Measurements from ENCODE around the gene RAB9A.

DNA sequence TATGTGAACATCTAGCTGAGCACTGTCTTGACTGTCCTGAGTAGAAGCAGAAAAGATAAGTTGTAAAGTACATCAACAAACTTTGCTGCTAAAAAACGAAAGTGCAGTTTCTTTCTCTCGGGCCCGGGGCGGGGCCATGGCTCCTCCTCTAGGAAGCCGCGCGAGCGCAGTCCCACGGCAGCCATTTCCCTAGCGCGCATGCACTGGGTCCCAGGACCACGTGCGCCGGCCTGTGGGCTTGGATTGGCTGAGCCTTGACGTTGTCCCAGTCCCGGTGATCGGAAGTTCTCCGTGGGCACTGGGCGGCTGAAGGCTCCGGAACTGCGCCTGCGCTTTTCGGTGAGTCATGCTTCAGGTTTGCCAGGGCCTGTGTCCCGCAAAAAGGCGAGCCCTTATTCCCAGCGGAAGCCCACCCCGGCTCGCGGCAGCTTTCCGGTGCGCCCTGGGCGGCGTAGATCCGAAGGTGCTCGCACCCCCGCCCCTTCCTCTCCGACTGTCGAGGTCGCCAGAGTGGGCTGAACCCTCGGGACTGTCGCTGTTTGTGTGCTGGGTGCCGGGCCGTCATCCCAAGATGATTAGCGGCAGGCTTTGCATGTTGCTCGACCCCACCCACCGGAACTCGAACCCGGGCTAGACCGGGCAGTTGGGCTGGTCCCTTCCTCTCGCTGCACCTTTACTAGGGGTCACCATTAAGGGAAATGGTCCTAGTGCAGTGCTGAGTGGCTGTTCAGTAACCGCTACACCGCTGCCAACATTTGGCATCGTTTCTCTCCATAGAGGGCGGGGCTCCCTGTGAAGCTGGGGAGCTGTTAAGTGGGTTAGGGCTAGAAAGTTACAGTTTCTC is 35.9 kb upstream of the RAB9A start, which contains the start of gene TCEANC:
- TF ChIP-seq ELF4 (CRISPR knock-in tag; IDR thresholded peaks at IDR 0.05; ENCODE audit: low read depth) (no peak), CREB1 (CRISPR knock-in tag; IDR thresholded peaks at IDR 0.05) (no peak), GABPB1 (CRISPR knock-in tag; IDR thresholded peaks at IDR 0.05) (no peak; the same call in 1 of the 2 replicates), MAX (CRISPR knock-in tag; IDR thresholded peaks at IDR 0.05) (peak; percentile 69; the same call in 1 of the 2 replicates), CTCF (IDR thresholded peaks at IDR 0.05) (no peak), ZNF532 (CRISPR knock-in tag; IDR thresholded peaks at IDR 0.05; ENCODE audit: borderline replicate concordance) (no peak), ZNF416 (CRISPR knock-in tag; IDR thresholded peaks at IDR 0.05) (no peak), CBFB (CRISPR knock-in tag; IDR thresholded peaks at IDR 0.05; ENCODE audit: low read depth) (no peak), ZNF138 (CRISPR knock-in tag; conservative IDR thresholded peaks at IDR 0.05) (no peak), ESRRA (CRISPR knock-in tag; IDR thresholded peaks at IDR 0.05; ENCODE audit: borderline replicate concordance) (no peak), NR2C2 (CRISPR knock-in tag; IDR thresholded peaks at IDR 0.05) (no peak)
- TF ChIP-seq, protein P1, sequence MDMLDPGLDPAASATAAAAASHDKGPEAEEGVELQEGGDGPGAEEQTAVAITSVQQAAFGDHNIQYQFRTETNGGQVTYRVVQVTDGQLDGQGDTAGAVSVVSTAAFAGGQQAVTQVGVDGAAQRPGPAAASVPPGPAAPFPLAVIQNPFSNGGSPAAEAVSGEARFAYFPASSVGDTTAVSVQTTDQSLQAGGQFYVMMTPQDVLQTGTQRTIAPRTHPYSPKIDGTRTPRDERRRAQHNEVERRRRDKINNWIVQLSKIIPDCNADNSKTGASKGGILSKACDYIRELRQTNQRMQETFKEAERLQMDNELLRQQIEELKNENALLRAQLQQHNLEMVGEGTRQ (CRISPR knock-in tag; IDR thresholded peaks at IDR 0.05) = peak; percentile 95
- TF ChIP-seq, protein P2, sequence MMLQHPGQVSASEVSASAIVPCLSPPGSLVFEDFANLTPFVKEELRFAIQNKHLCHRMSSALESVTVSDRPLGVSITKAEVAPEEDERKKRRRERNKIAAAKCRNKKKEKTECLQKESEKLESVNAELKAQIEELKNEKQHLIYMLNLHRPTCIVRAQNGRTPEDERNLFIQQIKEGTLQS (CRISPR knock-in tag; conservative IDR thresholded peaks at IDR 0.05) = no peak
